NCI-H82 treated with DMSO at 0.1 percent for 48 hours (cell line): ENCODE measurements around the gene SCD5.
A peak's percentile ranks its signal among the peaks of the same experiment; 100 is the strongest.
"Not testable (repeated sequence)": the region's sequence is repeated elsewhere in the genome, so short reads cannot be mapped to it uniquely, and the experiment has no call there.

Source experiments
- DNase-seq: peaks from one replicate; lab custom pipeline; 2025; ENCODE audit not compliant: unreplicated experiment; lab: John Stamatoyannopoulos, UW

The SCD5 gene

GRCh38 chr4:82798168-82799005, at the start of gene SCD5:
TSS of gene SCD5 (minus strand) at chr4:82798796. CDS start at chr4:82798537, 259 bp downstream.
- peak; percentile 19 for DNase-seq

GRCh38 chr4:82842593-82842992, 44.0 kb upstream of the SCD5 start:
- no peak for DNase-seq

GRCh38 chr4:82839624-82840023, 41.0 kb upstream of the SCD5 start:
- no peak for DNase-seq

DNA sequence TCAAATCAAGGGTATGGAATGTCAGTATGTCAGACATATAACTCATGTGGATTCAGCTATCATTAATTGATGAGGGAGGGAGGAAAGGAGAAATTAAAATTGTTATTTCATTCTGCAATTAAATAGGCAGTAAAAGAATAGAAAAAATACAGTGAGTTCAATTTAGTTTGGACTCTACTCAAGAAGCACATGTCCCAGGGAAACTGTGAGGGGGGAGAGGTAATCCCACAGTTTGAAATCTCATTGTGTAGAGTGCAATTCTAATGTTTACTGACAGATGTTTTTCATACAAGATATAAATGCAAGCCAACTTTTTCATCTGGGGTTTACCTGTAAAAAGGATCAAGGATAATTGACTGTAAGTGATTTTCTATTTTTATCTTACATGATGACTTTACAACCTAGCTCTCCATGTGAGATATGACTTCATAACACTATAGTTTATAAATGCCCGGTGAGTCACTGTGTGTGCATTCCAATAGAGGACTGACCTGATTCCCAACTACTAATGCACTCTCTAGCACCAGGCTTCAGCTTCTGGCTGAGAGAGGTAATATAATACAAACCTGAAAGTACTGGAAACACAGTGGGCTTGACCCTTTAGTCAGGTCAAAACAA, 35.2 kb upstream of the SCD5 start:
- no peak for DNase-seq

GRCh38 chr4:82833060-82833459, 34.5 kb upstream of the SCD5 start:
- DNase-seq: not testable (repeated sequence)

GRCh38 chr4:82825425-82825824, 26.8 kb upstream of the SCD5 start:
- no peak for DNase-seq

- DNase-seq: no peak
Measured at GRCh38 chr4:82823062-82823461, 24.5 kb upstream of the SCD5 start.

- no peak for DNase-seq
Measured at GRCh38 chr4:82820689-82821088, 22.1 kb upstream of the SCD5 start.

- DNase-seq: no peak
Measured at GRCh38 chr4:82818664-82819662, 20.4 kb upstream of the SCD5 start.

- DNase-seq: not testable (repeated sequence)
Measured at GRCh38 chr4:82816874-82817273, 18.3 kb upstream of the SCD5 start.

DNA sequence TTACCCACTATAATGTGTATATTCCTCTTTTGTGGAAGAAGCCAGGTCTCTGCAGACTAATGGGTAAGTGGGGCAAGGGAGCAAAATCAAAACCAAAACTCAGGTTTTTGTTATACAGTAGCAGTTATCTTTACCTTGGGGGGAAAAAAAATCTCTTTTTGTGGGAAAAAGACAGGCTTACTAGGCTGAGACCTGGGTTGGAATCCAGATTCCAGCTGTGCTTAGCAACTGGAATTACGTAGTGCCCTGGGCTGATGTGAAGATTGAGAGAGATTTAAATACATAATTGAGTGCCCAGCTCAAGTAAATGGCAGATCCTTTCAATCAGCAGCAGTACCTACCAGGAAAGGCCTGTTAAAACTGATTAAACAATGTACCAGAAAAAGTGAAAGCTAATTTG, 15.4 kb upstream of the SCD5 start:
- DNase-seq: no peak

DNA sequence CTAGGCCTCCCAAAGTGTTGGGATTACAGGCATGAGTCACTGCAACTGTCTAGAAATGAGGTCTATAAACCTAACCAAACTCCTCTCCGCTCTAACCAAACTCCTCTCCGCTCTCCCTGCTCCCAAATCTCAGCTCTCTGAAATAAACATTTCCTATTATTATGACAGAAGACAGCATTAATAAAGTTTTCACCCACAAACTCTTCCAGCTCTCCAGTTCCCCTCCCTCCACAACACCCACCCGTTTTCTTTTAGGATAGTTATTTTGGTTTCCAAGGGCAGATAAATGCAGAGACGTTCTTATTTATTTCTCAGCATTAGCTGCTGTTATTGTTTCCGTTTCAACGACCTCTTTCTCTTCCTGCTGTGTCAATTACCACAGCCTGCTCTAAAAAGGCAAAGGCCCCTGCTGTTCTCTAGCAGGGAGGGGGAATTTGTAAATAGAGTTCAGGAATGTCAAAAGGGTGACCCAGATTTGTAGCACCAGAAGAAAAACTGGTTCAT, 13.3 kb upstream of the SCD5 start:
- no peak for DNase-seq

DNA sequence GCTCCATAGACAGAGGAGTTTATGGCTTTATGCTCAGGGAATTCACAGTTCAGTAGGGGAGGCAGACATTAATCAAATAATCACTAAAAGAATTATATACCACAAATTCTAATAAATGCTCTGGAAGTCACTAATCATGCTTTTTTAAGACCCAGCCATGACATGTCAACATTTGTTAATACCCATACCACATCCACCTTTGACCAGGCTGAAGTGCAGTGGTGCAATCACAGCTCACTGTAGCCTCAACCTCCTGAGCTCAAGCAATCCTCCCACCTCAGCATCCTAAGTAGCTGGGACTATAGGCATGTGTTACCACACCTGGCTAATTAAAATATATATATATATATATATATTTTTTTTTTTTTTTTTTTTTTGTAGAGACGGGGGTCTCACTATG, 12.8 kb upstream of the SCD5 start:
- DNase-seq: no peak

DNA sequence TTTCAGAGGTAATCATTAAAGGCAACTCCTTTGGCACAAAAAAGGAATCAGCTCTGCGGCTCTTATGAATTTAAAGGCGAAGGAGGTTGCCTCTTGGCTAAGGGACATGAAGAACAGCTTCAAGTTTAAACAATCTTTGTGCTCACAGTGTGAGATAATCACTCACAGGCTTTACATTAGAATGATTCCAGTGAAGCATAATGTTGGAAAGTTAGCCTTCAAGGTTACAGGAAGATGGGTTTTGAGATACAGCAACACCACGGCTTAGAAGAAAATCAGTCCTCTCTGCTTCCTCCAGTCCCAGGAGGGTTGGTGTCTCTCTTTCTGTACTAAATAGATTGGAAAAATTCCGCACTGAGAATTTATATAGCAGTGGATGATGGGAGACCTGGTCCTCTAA, 11.6 kb upstream of the SCD5 start:
- DNase-seq: no peak

DNA sequence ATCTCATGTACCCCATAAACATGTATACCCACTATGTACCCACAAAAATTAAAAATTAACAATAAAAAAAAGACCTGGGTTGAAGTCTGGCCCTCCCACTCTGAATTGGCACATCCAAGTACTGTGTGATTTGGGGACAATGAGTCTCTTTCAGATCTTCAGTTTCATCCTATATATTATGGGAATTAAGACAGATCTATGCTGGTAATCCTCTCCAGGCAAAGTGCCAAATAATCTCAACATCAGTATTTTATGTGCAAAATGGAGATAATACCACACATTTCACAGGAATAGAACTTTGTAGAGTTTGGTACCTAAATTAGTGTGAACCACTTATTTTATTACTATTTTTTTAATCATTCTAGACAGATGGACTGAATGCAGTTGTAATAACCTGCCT, 11.0 kb upstream of the SCD5 start:
- DNase-seq: no peak

- DNase-seq: no peak
Measured at GRCh38 chr4:82803746-82804145, 5.2 kb upstream of the SCD5 start.

DNA sequence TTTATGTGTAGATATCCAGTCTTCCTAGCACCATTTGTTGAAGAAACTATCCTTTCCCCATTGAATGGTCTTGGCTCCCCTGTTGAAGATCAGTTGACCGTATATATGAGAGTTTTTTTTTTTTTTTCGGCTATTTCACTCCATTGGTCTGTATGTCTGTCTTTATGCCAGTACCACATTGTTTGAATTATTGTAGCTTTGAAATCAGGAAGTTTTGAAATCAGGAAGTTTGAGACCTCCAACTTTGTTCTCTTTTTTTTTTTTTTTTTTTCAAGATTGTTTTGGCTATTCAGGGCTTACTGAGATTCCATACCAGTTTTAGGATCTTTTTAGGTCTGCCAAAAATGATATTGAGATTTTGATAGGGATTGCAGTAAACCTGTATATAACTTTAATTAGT, 4.3 kb upstream of the SCD5 start:
- no peak for DNase-seq

DNA sequence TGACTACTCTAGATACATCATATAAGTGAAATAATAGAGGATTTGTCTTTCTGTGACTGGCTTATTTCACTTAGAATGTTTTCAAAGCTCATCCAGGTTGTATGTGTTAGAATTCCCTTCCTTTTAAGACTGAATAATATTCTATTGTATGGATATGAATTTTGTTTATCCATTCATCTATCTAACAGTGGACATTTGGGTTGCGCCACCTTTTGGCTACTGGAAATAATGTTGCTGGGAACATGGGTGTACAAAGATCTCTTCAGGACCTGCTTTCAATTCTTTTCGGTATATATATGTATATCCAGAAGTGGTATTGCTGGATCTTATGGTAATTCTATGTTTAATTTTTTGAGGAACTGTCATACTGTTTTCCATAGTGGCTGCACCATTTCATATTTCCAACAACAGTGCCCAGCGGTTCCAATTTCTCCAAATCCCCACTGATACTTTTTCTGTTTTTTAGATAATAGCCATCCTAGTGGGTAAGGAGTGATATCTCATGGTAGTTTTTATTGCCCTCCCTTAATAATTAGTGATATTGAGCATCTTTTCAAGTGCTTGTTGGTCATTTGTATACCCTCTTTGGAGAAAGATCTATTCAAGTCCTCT, 3.4 kb upstream of the SCD5 start:
- no peak for DNase-seq

DNA sequence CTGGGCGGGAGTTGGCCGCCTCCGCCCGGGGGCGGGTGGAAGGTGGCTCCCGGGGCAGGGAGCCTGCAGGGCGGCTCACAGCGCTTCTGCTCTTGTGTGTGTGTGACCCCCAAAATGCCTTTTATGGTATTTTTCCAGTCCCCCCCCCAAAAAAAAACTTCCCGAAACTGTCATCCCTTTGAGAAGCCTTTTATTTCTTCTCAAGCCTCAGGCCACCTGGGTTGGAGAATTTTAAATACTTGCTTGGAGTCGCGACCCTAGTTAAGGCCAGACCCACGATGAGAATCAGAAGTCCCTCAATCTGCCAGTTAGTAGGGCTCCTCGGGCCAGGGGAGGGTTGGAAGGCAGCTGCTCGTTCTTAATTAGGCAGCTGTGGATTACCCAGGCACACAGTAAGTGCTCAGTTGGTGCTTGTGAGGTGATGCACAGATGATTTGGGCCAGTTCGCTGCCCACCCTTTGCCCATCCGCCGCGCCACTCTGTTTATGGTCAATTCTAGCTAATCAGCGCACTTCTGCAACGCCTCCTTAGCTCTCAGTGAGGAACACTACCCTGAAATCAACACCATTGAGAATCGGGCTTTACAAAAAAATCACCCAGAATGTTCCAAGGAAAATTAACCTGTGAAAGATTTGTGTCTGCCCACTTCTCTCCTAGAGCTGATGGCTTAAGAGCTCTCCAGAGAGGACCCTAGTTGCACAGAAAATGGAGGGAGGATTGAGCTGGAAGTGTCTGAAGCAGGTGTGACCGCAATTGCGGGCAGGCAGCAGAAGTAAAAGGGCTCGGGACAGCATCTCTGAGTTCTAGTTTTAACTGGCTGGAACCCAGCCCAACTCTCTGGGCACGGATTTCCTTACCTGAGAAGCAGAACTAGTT, 648 bp upstream of the SCD5 start:
- no peak for DNase-seq
